Mammary epithelial cell (primary cell): Measurements from ENCODE around the gene LAMA1.

Source experiments
- CTCF ChIP-seq, 2 donors: IDR thresholded peaks in 1 of 2; conservative IDR thresholded peaks in 1 of 2; 2 replicates each; pipeline ENCODE4 v1.5.1; 2011 to 2012; ENCODE audit warnings: inconsistent platforms in 2 of 2, low read length in 2 of 2, mild to moderate bottlenecking in 2 of 2, control low read depth in 1 of 2, low read depth in 1 of 2; ENCODE audit not compliant: insufficient read depth in 1 of 2; ENCODE audit errors: extremely low read depth in 1 of 2
- EZH2 ChIP-seq: IDR thresholded peaks from 2 replicates; pipeline ENCODE4 v1.6.1; 2012; ENCODE audit warnings: low read length, inconsistent platforms, borderline replicate concordance

DNA sequence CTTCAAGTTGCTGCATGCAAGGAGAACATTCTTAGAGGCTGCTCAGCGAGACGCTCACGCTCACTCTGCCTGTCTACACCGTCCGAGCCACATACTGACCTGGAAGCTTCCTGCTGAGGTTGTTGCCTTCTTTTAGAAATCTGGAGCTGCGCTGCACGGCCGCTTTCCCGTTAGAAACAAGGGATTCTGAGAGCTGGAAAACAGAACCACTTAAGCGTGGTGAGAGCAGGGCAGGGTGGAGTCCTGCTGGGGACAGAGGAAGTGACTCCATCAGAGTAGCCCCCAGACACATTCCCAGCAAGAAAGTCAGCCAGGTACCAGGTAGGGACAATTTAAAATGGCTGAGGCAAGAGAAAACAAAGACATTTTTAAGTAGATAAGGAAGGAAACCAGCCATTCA lies 135.2 kb downstream of the LAMA1 start:
- TF ChIP-seq CTCF (conservative IDR thresholded peaks at IDR 0.05 in 1 of 2, IDR thresholded peaks at IDR 0.05 in 1 of 2; ENCODE audit: extremely low read depth in 1 of 2, insufficient read depth in 1 of 2, low read depth in 1 of 2, low read length in 2 of 2) (no peak), EZH2 (no peak)
